ENCODE measurements around the gene WDPCP.

The WDPCP gene

GRCh38 chr2:63522950-63523349, 65.3 kb downstream of the WDPCP start:
- POLR2A ChIA-PET = no interaction called here
- CTCF ChIA-PET = no interaction called here
- no peak for TF ChIP-seq CTCF (IDR thresholded peaks at IDR 0.05; ENCODE audit: control extremely low read depth, extremely low read depth, low read depth, missing control alignments)
- no peak for DNase-seq (ENCODE audit: extremely low spot score)

GRCh38 chr2:63520793-63521192, 67.5 kb downstream of the WDPCP start:
- DNase-seq (ENCODE audit: extremely low spot score) = no peak
- CTCF ChIA-PET = no interaction called here
- POLR2A ChIA-PET = no interaction called here
- TF ChIP-seq CTCF (IDR thresholded peaks at IDR 0.05; ENCODE audit: control extremely low read depth, extremely low read depth, low read depth, missing control alignments) = no peak

GRCh38 chr2:63514781-63515180, 73.5 kb downstream of the WDPCP start:
- POLR2A ChIA-PET = no interaction called here
- CTCF ChIA-PET = interaction anchor here (1.2 to 2.0 kb wide), 3 partner anchors 10 to 32 kb away, joined by 3 to 7 read pairs (median 4); no protein-coding TSS in a partner anchor
- TF ChIP-seq CTCF (IDR thresholded peaks at IDR 0.05; ENCODE audit: control extremely low read depth, extremely low read depth, low read depth, missing control alignments) = no peak
- DNase-seq (ENCODE audit: extremely low spot score) = no peak

GRCh38 chr2:63514237-63514716, 74.0 kb downstream of the WDPCP start:
- POLR2A ChIA-PET = no interaction called here
- CTCF ChIA-PET = interaction anchor here (1.2 to 2.0 kb wide), 3 partner anchors 10 to 32 kb away, joined by 3 to 7 read pairs (median 4); no protein-coding TSS in a partner anchor
- no peak for TF ChIP-seq CTCF (IDR thresholded peaks at IDR 0.05; ENCODE audit: control extremely low read depth, extremely low read depth, low read depth, missing control alignments)
- DNase-seq (ENCODE audit: extremely low spot score) = no peak

- POLR2A ChIA-PET = no interaction called here
- DNase-seq (ENCODE audit: extremely low spot score) = no peak
- CTCF ChIA-PET = no interaction called here
- TF ChIP-seq CTCF (IDR thresholded peaks at IDR 0.05; ENCODE audit: control extremely low read depth, extremely low read depth, low read depth, missing control alignments) = no peak
These were observed 82.0 kb downstream of the WDPCP start for GRCh38 chr2:63506320-63506719.

- TF ChIP-seq CTCF (IDR thresholded peaks at IDR 0.05; ENCODE audit: control extremely low read depth, extremely low read depth, low read depth, missing control alignments) = no peak
- CTCF ChIA-PET = interaction anchor here (1.8 kb wide), 1 partner anchor 11 kb away, joined by 7 read pairs; no protein-coding TSS in a partner anchor
- POLR2A ChIA-PET = interaction anchor here (0.7 kb wide), 1 partner anchor 289 kb away, joined by 5 read pairs; no protein-coding TSS in a partner anchor
- DNase-seq (ENCODE audit: extremely low spot score) = no peak
These were observed 84.5 kb downstream of the WDPCP start for GRCh38 chr2:63503818-63504217.

All from GM10248 (cell line).